GM19463 (cell line): ENCODE measurements around the gene KLHL11.

Experiments used
- ATAC-seq: cut with Tn5 transposase; IDR thresholded peaks from one replicate; pipeline ENCODE4 v1.9.1; 2021; ENCODE audit warnings: mild to moderate bottlenecking, moderate library complexity; ENCODE audit not compliant: unreplicated experiment

KLHL11 gene

DNA sequence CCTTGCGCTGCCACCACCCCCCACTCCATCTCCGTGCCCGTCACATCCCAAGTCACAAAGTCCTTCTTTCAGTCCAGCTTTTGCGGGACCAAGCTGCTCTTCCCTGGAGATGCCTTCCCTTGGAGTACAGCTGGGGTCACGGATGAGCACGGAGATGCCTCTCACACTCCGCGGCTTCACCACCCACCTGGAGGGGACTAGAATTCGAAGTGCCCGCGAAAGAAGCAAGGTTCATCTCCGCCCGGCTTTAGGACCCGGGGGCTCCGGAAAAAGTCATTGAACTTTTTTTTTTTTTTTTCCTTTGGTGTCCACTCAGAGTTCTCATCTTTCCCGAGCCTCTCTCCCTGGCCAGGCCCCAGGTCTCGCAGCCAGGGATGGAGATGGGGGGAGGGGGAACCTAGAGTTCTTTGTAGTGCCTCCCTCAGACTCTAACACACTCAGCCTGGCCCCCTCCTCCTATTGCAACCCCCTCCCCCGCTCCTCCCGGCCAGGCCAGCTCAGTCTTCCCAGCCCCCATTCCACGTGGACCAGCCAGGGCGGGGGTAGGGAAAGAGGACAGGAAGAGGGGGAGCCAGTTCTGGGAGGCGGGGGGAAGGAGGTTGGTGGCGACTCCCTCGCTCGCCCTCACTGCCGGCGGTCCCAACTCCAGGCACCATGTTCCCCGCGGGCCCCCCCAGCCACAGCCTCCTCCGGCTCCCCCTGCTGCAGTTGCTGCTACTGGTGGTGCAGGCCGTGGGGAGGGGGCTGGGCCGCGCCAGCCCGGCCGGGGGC lies 52.7 kb downstream of the KLHL11 start, which contains the start of gene FKBP10:
Gene FKBP10 (plus strand): TSS at position 624 of the 771 bp plus-strand sequence. CDS start 31 bp downstream, at position 655.
- no peak for ATAC-seq

GRCh38 chr17:41811549-41812380 lies 53.5 kb downstream of the KLHL11 start, which contains the start of gene P3H4:
Gene P3H4, minus strand, starts transcription at chr17:41811949. Its CDS starts 34 bp downstream, at chr17:41811915.
- ATAC-seq = no peak

DNA sequence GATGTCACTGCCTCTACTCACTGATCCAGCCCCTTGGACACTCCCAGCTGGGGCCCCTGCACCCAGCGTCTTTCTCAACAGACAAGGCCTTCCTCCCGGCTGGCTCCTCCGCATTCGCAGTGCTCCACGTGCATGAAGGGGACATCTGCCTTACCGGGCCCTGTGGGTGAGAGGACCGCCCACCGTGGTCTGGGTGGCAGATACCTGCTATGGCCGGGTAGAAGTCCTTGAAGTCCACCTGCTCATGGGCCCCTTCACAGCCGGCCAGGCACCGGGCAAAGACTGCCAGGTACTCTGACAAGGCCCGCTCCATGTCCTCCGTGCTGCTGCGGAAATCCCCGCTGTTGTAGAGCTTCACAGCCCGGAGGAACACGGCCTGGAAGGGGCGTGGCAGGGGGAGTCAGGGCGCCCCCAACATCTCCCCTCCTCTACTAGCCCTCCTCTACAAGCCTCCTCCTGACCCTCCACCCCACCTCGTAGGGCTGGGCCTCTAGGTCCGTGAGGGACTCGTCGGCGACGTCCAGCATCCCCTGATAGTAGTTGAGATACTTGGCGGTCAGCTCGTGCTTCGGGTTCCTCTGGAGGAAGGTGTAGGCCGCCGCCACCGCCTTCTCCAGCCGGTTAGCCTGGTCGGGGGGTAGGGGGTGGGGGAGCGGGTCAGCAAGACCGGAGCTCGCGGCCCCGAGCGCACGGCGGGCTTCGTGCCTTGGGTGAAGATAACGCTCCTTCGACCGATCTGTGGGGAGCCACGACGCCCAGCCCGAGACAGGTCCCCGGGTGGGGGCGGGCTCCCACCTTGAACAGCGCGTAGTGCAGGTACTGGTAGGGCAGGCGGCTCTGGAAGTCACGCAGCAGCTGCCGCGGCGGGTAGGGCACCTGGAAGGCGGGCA lies 54.3 kb downstream of the KLHL11 start:
- ATAC-seq = no peak

- no peak for ATAC-seq
These were observed 58.4 kb downstream of the KLHL11 start for GRCh38 chr17:41806685-41807445.
